GM21723 (cell line): ENCODE results near the gene CD38.
A peak's percentile ranks its signal among the peaks of the same experiment; 100 is the strongest.
"Not testable (repeated sequence)": the region's sequence is repeated elsewhere in the genome, so short reads cannot be mapped to it uniquely, and the experiment has no call there.

Experiments used
- ATAC-seq: cut with Tn5 transposase; IDR thresholded peaks from one replicate; pipeline ENCODE4 v1.9.1; 2021; ENCODE audit warnings: mild to moderate bottlenecking, moderate library complexity; ENCODE audit not compliant: unreplicated experiment

The CD38 gene

DNA sequence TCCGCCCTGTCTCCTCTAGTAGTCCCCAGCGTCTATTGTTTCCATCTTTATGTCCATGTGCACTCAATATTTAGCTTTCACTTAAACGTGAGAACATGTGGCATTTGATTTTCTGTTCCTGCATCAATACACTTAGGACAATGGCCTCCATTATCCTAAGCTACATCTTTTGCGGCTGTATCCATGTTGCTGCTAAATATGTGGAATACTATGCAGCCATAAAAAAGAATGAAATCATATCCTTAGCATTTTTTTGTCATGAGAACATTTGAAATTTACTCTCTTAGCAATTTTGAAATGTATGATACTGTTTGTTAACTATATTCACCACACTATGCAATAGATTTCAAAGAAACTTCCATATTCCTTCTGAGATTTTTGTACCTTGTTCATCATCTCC, 19.8 kb upstream of the CD38 start:
- no peak for ATAC-seq

- not testable (repeated sequence) for ATAC-seq
Measured at GRCh38 chr4:15762460-15762859, 15.7 kb upstream of the CD38 start.

- ATAC-seq = no peak
Measured at GRCh38 chr4:15765391-15765790, 12.7 kb upstream of the CD38 start.

DNA sequence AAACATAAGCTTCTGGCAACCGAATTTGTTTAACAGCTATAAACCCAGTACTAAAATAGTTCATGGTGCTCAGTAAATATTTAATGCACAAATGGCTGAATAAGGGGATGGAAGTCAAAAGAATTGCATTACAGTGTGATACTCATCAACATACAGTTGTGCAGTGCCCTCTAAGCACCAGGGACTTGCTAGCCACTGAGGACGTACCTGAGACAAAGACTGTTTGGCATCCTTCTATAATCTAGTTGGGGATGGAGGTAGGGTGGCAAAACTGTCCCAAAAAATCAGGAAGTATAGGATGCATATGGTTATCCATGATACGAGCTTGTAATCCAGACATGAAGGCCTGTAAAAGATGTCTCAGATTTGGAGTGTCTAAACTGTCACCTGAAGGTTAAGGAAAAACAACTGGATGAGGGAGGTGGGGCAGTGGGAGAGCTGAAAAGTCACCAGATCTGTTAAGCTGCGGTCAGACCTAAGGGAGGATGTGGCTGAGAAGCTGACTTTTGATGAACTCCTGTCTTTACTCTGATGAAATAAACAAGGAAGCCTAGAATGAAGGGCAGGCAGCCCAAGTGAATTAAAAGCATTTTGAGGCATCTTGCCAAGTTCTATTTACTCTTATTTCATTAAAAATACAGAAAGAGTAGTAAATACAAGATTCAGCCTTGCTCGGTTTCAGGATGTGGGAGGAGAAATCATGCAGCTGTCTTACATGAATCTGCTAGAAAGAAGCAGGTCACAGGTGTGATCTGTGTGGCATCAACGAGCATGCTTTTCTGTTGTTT, 12.0 kb upstream of the CD38 start:
- ATAC-seq = peak; percentile 77

- no peak for ATAC-seq
Measured at GRCh38 chr4:15766821-15767220, 11.3 kb upstream of the CD38 start.

DNA sequence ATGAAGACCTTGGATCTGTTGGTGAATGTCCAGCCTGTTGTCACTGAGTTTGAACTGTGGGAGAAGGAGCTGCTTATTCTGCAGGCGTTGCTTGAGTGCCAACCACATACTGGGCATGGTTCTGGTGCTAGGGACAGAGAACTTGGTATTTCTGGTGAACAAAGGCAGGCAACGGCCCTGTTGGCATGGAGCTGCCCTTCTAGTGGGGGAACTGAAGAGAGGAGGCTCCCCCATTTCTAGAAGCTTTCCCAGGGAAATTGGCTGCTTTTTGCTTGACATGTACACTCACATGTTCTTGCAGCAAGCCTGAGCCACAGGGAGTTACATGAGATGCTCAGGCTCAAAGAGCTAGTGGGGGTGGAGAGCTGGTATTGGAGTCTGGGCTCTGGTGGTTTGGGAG, 8.9 kb upstream of the CD38 start:
- no peak for ATAC-seq

DNA sequence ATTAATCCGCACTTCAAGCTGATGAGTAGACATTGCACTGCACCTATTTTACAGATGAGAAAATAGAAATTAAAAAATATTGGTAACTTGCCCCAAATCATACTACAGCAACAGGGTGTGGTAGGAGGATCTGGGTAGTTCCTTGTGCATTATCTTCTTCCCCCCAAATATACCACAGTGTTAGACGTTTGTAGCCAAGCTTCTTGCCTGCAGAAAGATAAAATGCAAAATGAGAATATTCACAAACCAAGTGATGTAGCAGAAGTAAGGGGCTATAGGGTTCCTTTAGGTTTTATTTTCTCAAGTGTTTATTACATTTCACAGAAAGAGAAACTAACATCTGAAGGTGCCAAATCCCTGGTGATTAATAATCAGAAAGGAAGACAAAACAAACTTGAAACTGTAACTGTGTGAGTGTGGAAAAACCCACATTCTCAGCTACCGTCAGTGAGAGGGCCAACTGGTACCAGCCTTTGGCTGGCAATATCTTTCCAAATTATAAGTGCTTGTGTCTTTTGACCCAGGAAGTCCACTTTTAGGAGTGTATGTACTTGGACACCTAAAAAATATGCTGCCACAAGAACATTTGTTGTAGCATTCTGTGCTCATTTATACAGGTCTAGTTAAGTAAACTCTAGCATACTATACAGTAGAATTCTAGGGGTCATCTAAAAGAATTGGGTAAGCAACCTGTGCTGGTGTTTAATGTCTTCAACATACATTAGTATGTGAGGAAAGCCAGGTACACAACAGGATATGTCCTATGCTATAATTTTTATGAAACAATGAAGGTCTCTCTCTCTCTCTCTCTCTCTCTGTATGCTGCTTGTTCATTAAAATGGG, 6.7 kb upstream of the CD38 start:
- peak; percentile 86 for ATAC-seq

DNA sequence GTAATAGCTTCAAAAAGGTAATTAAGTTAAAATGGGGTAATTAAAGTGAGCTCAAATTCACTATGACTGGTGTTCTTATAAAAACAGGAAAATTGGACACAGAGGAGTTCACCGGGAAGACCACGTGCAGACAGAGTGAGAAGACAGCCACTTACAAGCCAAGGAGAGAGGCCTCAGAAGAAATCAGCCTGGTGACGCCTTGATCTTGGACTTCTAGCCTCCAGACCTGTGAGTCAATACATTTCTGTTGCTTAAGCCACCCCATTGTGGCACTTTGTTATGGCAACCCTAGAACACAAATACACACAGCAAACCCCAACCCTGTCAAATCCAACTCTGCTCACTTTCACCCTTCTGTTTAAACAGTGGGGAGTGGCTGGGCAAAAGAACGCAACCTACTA, 4.1 kb upstream of the CD38 start:
- no peak for ATAC-seq

DNA sequence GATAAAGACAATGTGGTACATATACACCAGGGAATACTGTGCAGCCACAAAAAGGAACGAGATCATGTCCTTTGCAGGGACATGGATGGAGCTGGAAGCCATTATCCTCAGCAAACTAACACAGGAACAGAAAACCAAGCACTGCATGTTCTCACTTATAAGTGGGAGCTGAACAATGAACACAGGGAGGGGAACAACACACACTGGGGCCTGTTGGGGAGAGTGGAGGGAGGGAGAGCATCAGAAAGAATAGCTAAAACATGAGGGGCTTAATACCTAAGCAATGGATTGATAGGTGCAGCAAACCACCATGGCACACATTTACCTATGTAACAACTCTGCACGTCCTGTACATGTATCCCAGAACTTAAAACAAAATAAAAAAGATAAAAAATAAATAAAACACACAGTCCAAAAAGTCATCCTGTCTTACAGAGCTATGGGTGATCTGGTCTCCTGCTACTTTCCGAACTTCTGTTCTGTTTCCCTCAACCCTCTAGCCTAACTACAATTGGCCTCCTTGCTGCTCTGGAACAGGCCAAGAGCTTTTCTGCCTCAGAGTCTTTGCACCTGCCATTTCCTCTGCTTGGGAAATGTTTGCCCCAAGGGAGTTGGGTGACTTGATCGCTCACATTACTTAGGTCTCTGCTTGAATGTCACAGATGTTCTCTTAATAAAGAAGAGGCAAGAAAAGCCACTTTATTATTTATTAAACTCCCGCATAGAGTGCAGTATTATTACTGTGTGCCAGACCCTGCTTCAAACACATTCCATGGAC, 1.1 kb upstream of the CD38 start:
- ATAC-seq = no peak

DNA sequence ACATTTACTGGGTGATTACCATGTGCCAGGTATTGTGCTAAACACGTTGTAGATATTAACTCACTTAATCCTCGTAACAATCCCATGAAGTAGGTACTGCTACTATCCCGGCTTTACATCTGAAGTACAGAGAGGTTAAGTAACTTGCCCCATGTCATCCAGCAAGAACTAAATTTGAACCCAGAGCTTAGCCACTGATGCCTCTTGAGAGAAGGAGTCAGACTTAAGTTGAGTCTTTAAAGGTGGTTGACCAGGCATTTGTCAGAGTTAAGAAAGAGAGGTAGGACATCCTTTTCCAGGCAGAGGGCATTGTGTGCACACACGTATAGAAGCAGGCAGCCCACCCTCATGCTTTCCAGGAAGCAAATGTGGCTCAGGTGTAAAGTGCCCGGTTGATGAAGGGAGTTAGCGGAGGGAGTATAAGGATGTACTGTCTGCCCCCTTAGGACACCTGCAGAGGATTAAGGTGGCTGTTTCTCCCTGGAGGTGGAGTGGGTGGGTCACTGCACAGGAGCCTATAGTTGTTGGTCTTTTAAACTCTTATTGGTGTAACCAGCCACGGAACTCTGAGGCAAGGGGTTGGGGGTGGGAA, 335 bp upstream of the CD38 start:
- no peak for ATAC-seq

- ATAC-seq = no peak
Measured at GRCh38 chr4:15779306-15779705, 1.2 kb downstream of the CD38 start.

DNA sequence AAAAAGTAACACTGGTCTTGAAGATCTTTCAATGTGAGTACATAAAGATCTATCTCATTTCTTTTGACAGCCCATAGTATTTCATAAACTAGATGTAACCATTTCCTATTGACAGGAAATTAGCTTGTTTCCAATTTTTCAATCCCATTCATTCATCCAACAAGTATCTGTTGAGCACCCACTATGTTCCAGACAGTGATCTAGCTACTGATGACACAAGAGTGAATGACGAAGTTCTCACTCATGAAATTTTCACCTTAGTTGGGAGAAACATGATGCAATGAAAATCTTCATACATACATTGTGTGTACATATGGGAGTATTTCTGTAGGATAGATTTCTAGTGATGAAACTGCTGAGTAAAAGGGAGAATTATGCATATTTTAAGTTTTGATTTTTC, 1.7 kb downstream of the CD38 start:
- no peak for ATAC-seq

- ATAC-seq = peak; percentile 20
Measured at GRCh38 chr4:15781427-15782095, 3.4 kb downstream of the CD38 start.

DNA sequence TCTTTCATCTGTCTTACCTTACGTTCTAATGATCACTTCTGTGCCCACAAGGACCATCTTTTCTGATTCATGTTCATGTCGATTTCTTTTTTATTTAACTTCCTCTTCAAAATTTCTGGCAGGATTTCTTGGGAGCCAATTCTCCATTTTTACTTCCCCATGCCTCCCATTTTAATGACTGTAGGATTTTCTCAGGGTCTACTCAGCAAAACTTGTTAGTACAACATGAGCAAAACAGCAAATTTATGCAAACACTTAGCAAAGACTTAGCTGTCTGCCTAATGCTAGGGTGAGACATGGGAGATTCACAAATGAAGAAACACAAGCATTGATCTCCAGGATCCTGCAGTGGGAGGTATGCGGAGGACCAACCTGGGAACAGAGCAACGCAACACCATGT, 5.5 kb downstream of the CD38 start:
- ATAC-seq = no peak

DNA sequence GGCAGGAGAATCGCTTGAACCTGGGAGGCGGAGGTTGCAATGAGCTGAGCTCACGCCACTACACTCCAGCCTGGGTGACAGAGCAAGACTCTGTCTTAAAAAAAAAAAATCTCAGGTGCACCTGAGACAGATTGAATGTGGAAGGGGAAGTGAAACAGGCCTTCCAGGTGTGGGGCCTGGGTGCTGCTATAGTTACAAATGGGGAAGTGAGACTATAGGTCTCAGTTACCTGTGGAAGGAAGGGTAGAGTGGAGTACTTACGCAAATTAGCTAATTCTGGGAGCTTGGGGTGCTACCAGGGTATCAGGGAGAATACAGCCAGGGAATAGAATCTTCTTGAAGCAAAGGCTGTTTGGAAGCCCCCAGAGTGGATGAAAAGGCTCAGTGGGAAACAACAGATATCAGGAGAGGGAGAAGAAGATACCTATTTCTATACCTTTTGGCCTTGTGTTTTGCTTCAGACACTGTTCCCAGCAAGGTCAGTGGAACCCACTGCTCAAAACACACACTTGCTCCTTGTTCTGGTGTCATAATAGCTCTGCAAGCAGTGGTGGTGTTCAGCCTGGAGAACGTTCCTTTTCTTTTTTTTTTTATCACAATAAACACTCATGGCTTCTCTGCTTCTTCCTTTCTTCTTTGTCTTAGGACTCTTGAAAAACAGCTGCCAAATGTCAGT, 7.0 kb downstream of the CD38 start:
- peak; percentile 91 for ATAC-seq

DNA sequence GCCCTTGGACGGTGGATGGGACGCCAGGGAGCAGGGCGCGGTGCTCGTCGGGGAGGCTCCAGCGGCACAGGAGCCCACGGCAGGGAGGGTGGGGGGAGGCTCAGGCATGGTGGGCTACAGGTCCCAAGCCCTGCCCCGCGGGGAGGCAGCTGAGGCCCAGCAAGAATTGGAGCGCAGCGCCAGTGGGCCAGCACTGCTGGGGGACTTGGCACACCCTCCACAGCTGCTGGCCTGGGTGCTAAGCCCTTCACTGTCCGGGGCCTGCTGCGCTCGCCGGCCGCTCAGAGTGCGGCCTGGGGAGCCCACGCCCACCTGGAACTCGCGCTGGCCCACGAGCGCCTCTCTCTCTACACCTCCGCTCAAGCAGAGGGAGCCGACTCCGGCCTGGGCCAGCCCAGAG, 8.6 kb downstream of the CD38 start:
- no peak for ATAC-seq

- ATAC-seq = no peak
Measured at GRCh38 chr4:15792974-15793373, 14.8 kb downstream of the CD38 start.

DNA sequence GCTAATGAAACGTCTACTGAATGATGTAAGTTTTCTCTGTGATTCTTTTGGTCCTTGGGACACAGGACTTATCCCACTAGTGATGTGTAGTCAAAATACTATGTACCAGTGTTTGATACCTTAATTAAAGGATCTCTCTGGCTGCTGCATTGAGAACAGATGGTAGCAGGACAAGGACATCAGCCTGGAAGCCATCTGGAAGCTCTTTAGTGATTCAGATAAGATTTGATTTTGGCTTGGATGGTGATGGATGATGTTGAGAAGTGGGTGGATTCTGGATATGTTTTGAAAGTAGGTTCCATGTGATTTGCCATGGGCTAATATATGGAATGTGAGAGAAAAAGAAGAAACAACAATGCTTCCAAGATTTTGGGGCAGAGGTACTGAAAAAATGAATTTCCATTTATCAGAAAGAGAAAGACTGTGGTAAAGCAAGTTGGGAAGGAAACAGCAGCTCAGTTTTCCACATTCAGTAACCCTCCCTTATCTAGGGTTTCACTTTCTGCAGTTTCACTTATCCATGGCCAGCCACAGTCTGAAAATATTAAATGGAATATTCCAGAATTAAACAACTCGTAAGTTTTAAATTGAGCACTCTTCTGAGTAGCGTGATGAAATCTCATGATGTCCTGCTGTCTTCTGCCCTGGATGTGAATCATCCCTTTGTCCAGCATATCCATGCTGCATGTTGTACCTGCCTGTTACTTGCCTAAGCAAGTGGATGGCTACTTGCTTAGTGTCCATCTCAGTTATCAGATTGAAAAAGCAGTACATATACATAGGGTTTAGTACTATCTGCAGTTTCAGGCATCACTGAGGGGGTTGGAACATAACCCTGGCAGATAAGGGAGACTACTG, 15.6 kb downstream of the CD38 start:
- ATAC-seq = no peak

- ATAC-seq = no peak
Measured at GRCh38 chr4:15794426-15794825, 16.3 kb downstream of the CD38 start.
